NCI-H748 treated with DMSO at 0.1 percent for 48 hours (cell line): ENCODE results near the gene SOCS2.

Source experiments
- DNase-seq: peaks from one replicate; lab custom pipeline; 2025; lab: John Stamatoyannopoulos, UW

SOCS2 gene

GRCh38 chr12:93568091-93568490 is 4.4 kb upstream of the SOCS2 start:
- DNase-seq = no peak

GRCh38 chr12:93569301-93569655 is 3.2 kb upstream of the SOCS2 start:
- no peak for DNase-seq

GRCh38 chr12:93569656-93570551 is 2.6 kb upstream of the SOCS2 start:
- DNase-seq = peak; percentile 48

GRCh38 chr12:93570552-93571364 is 1.7 kb upstream of the SOCS2 start:
- peak; percentile 58 for DNase-seq

GRCh38 chr12:93571365-93571924 is 1.0 kb upstream of the SOCS2 start:
- DNase-seq = peak; percentile 21

GRCh38 chr12:93572712-93573551 is 457 bp downstream of the SOCS2 start:
- DNase-seq = peak; percentile 18

DNA sequence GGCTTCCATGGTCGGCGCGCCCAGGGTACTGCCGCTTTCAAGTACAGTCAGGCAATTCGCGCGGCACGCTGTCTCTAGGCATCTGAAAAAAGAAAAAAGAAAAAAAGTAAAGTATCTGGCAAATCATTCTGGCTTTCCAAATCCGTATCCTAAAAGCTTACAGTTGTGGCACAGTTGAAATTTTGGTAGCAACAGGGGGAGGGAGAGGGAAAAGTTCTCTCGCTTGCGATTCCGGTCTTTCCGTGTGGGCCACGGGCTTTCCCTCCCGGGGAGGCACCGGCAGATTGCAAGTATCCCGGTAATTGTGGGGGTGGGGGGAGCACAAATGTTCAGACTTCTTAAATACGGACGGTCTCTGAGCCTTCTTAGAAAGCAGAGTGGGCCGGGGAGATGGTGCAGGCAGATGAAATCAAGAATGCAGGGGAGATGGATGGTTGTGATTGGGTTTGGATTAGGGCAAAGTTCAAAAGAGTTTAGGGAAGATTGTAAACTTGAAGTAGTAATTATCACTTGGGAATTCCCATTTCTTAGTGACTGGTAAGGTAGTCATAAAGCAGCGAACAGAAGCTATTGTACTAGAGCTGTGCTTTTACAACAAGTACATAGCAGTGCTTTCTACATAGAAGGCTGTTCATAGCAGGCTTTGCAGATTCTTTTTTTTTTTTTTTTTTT is 1.2 kb downstream of the SOCS2 start:
- no peak for DNase-seq

- DNase-seq = no peak
These were observed 4.7 kb downstream of the SOCS2 start for GRCh38 chr12:93577222-93577621.

DNA sequence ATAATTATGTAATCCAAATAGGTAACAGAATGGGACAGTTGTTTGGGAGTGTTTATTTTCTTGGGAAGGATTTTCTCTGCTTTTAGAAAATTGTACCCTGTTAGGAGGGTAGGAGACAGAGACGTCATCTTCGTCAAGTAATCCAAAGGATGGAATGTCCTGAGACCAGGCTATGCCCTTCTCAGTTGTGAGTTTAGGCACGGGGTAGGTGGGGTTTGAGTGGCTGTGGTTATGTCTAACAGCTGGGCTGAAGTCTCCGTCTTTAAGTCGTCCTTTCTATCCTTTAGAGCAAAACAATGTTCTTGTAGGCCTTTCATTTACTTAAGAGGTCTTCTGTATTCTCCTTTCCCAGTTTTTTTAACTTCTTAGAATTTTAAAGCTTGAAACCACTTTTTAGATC is 5.7 kb downstream of the SOCS2 start:
- no peak for DNase-seq

DNA sequence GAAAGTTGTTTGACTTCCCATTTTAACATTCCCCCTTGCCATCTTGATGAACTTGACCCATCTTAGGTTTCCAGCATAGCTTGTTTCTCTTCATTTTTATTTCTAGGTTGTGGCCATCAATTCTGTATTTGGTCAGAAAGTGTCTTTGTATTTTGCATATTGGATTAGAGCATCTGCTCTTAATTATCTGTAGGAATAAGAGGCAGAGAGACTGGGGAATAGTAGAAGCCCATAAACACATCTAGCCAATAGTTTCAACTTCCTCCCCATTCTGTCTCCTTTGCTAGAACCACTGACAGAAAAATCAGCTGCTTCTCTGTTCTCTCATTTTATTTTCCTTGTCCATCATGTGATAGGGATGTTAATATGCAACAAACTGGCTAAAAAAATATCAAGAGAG is 8.2 kb downstream of the SOCS2 start:
- no peak for DNase-seq

GRCh38 chr12:93581370-93581769 is 8.9 kb downstream of the SOCS2 start:
- no peak for DNase-seq

- DNase-seq = no peak
These were observed 9.9 kb downstream of the SOCS2 start for GRCh38 chr12:93582351-93582750.

- DNase-seq = no peak
These were observed 11.3 kb downstream of the SOCS2 start for GRCh38 chr12:93583627-93584392.

GRCh38 chr12:93585247-93585646 is 12.8 kb downstream of the SOCS2 start:
- no peak for DNase-seq

DNA sequence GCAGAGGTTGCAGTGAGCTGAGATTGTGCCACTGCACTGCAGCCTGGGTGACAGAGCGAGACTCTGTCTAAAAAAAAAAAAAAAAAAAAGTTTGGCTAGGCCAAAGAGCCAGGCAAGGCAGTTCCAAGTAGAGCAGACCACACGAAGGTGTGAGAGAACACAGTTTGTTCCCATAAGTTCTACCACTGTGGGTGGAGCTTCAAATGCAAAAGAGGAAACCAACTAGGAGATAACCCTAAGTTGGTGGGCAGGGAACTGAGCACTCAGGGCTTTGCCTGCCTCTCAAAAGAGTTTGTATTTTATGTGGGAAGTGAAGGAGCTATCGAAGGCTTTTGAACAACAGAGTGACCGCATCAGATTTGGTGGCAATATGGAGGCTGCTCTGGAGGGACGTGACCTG is 15.1 kb downstream of the SOCS2 start:
- DNase-seq = no peak

GRCh38 chr12:93589081-93589480 is 16.6 kb downstream of the SOCS2 start:
- no peak for DNase-seq

DNA sequence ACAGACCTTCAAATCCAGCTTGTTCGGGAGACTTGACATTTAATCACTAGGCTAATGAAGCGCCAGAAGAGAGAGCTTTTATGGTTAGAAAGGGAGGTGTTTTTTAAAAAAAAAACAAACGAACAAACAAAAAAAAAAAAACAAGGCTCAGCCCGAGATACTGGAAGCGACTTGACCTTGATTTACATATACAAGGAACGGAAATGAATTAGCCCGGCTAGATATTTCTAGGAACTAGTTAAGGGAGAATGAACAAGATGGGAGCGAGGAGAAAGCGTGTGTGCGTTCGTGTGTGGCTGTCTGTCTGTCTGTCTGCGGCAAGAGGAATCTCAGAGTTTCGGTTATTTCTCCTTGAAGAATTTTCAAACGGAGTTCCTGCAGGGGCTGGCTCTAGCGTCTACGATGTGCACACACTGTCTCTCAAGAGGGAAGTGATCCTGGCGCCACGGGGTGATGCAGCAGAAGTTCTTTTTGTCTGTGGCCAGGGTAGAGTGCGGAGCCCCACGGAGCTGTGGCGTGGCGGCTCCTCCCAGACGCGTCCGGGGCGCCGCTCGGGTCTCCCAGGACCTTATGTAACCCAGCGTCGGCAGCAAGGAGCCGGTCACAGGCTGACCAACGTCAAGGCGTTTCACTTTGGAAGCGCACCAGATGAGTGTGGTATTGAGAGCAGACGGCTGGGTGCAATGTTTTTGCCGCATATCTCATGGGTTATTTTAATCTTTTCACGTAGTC is 18.8 kb downstream of the SOCS2 start:
- peak; percentile 36 for DNase-seq

DNA sequence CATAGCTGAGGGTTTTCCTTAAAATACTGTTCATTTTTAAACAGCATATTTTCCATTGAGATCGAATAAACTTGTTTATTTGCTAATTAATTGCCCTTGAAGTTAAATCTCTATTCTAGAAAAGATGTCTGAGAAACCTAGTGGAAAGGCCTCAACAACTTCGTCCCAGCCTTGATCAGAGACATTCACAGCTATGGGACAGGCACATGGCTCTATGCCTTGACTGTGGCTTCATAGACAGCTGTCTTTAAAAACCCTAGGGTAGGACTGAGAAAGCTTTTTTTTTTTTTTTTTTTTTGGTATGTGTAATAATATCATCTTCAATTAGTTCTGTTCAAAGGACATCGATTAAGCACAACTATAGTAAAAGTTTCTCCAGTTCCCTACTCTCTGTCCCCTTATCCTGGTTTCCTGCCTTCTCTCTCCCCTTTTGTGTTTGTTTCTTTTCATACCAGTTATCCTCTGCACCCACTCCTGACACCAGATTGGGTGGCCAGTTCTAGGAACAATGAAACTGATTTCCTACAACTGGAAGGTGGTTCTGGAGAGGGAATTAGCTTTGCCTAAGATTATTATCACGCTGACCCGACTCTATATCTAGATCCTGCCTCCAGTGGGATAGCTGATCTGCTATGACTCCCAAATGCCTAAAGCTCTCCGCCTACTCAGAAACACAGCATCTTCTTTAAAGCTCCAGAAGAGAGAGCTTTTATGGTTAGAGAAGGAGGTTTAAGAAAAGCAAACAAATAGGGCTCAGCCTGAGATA is 20.3 kb downstream of the SOCS2 start:
- no peak for DNase-seq

- no peak for DNase-seq
These were observed 21.4 kb downstream of the SOCS2 start for GRCh38 chr12:93593843-93594242.
